Measurements from ENCODE around the gene KRTAP17-1.
"Not testable (repeated sequence)": the region's sequence is repeated elsewhere in the genome, so short reads cannot be mapped to it uniquely, and the experiment has no call there.

GRCh38 chr17:41271323-41271722, 44.2 kb downstream of the KRTAP17-1 start:
- TF ChIP-seq CTCF (conservative IDR thresholded peaks at IDR 0.05 in 1 of 2, IDR thresholded peaks at IDR 0.05 in 1 of 2; ENCODE audit: extremely low read depth in 1 of 2, insufficient read depth in 1 of 2, low read depth in 1 of 2, low read length in 2 of 2); EZH2 (IDR thresholded peaks at IDR 0.05; ENCODE audit: borderline replicate concordance, low read length): not testable (repeated sequence)

All from mammary epithelial cell (primary cell).